Dermis microvascular lymphatic vessel endothelial cell (primary cell): ENCODE data around the gene GFRA1. TPM values are rescaled to one million over a fixed set of nuclear protein-coding genes. Genes with fewer than 3 reads are reported as not detected.
A peak's percentile ranks its signal among the peaks of the same experiment; 100 is the strongest.

Experiments
- DNase-seq, 2 donors: peaks; one replicate each; pipeline versions ENCODE4 v3.0.0 to v3.0.0-alpha.2; 2010; ENCODE audit warnings: low read depth in 2 of 2
- total RNA-seq: library from RNA; depleted of rRNA; stranded (reverse); fragments of >200 nt; gene quantifications from 2 replicates; pipeline ENCODE4 v1.2.1, GENCODE V29; 2014

GFRA1 gene
- total RNA-seq, 1 donor from 2014 or later: 10.5 TPM

DNA sequence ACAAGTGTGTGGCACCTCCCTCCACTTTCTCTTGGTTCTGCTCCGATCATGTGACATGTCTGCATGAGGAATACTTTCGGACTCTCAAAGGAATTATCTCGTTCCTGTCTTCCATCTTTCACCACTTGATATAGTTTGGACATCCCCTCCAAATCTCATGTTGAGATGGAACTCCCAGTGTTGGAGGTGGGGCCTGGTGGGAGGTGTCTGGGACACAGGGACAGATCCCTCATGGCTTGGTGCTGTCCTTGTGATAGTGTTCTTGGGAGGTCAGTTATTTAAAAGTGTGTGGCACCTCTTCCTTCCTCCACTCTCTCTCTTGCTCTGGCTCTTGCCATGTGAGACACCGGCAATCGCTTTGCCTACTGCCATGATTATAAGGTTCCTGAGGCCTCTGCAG is 166.4 kb downstream of the GFRA1 start:
- DNase-seq: no peak

DNA sequence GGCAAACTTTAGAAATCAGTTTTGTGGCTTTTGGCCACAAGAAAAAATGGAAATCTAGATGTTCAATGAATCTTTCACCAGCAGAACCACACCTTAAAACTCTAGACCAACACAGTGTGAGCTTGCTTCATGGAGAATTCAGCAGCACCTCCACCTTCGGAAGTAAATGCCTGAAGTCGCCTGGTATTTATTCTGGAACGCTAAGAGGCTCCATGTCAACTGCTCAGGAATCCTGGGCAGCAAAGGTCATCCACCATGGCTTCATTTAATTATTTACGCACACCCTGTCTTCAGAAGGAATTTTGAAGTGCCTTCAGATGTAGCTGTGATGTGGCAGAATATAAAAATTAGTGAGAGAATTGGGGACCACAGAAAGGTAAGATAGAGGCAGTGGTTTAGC is 167.7 kb downstream of the GFRA1 start:
- no peak for DNase-seq

DNA sequence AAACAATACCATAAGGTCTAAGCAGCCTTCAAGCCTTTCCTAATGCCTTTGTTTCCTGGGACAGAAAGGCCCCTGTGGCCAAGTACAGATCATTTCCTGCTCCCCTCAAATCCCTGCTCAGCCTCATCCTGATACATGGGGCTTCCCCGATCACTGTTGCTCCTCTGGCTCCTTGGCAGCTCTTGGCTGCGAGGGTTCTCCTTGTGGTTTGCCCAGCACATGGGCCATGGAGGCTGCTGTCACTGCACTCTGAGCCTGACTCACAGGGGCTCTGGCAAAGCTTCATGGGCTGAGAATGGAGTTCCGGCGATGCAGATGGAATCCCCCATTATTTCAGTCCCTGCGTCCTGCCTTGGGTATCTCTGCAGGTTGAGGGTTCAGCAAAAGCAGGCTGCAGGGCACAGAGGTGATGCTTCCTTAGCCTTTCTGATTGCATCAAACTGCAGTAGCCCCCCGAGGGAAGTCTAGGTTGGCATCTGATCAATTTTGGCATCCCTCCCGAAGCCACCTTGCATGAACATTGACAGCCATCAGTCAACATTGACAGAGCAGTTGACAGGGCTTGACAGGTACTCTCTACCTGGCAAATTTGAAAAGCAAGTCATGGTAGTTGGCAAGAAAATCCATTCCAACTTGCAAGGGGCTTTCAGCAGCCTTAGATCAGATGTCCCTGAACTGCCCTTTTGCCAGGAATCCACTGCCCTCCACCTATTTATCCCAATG is 168.6 kb downstream of the GFRA1 start:
- no peak for DNase-seq

DNA sequence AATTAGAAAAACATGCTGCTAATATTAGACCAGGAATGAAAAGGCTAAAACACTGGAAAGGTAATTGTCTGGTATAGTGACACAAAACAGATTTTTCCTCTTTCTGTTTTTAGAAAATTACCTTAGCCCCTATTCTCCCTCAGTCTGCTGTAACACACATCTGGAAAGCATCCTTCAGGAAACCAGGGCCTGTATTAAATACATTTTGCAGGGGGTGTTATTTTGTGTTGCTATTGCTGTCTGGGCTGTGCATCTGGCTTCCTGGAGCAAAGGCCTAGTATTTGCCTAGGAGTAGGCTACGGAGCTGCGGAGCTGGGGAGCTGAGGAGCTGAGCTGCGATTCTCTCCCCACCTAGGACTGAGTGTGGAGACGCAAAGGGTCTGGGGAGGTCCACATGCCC is 169.3 kb downstream of the GFRA1 start:
- no peak for DNase-seq

DNA sequence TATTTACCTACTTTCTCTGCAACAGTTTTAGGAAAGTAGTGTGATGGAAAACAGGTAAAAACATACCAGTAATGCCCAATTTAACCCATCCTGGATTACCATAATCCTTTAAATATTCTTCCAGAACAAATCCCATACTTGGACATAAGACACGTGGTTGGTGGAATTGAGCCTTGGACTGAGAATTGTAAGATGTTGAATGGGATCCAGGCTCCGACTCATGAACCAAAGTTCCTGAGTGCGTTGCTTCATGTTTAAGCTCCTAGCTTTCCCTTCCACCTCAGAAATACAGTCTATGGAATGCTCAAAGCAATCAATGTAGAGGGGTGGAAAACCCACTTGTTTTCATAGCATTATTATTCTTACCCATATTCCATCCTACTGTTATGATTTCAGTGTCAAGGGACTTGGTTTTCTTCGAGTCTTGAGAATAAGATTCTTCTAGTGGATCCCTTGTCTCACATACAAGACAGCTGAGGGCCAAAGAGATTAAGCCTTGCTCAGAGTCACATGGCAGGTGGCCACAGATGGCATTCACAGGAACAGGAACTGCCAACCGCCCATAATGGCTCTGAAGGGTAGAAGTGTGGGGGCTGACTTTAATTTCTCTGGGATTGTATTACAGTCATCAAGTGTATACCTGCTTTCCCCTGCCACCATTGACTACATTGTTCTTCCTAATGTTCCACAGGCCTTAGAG is 171.2 kb downstream of the GFRA1 start:
- DNase-seq: no peak

DNA sequence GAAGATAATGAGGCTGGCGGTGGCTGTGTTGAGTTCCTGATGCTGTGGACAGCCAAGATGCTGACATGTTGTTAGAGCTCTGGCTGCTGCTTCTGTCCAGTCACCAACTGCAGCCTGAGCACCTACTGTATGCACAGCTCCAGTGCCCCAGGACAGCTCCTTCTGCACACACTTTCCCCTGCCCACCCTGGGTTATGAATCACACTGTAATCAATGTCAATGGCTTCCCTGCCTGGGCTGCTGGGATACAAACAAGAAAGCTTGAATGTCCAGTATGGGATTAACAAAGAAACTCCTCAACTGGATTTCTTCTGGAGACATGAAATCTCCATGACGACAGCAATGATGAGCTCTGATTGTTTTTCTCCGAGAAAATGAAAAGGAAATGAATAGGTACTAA is 172.0 kb downstream of the GFRA1 start:
- no peak for DNase-seq

DNA sequence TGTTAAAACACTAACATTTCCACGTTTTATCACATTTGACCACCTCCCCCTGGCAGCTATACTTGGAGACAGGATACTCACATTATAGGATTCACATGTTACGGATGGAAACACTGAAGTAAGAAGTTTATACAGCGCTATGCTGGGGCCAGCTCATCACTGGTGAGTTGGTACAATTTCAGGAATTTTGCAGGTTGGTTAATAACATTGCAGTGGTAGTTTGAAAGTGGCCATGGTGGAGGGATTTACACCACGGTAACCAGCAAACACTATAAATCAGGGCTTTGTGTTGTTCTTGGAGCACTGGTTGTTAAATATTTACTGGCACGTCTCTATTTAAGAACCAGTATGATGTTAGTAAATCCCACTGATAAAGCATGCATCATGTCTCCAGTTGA is 174.0 kb downstream of the GFRA1 start:
- DNase-seq: no peak

DNA sequence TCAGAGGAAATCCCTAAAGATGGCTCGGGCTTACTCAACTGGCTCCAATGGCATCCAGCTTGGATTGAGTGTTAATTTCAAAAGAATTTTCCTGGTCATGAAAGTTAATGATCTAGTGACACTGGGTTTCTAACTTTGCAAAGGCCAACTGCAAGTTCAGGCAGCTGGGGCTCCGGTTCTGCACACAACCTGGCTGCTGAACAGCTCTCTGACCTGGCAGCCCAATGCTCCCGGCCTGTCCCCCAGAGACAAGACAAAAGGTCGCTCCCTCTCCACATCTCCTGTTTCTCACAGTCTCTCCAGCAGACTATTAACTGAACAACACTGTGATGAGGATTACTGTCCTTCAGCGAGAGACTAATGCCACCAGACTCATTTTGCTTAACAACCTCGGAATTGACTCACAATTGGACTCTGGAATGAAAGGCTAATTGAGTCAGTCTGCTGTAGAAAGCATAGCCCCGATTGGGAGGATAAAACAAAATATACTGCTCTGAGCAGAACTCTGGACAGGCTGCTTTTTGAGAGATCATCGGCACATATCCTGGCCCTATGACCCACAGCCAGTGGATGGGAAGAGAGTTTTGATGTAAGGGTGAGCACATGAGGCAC is 174.5 kb downstream of the GFRA1 start:
- DNase-seq: no peak

DNA sequence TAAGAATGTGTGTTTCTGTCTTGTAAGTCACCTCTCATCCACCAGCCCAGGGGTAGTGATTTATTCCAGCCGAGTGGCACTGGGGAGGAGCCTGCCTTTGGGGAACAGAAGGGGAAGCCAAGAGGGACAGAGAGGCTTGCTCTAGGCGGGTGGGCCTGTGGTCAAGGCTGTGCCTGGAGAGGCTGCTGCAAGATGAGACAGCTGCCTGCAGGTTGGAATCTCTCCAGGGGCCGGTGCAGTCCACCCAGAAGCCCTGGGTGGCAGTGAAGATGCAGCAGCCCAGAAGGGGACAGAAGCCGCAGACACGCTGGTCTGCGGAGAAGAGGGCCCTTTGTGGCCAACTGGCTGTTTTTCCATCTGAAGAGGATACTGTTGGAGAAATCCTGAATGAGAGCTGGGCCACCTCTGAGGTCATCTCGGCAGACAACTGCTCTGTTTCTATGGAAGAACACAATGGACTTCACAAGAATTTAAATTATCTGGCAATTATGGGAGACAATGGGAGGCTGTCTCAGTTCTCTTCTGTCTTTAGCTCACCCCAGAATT is 175.7 kb downstream of the GFRA1 start:
- DNase-seq: no peak

DNA sequence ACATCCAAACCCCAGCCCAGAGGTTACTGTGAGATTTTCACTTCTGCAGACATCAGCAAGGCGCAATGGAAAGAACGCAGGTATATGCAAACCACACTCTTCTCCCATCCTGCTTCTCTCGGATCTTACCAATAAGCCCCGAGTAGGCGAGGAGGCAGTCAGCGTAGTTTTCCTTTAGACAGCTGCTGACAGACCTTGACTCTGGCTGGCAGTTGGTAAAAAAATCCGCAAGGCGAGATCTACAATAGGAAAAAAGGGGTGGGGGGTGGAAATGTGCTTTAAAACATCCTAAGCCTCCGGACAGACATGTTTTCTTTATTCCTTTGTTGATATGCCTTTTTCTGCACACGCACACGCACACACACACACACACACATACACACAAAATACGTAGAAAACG is 176.5 kb downstream of the GFRA1 start:
- no peak for DNase-seq

DNA sequence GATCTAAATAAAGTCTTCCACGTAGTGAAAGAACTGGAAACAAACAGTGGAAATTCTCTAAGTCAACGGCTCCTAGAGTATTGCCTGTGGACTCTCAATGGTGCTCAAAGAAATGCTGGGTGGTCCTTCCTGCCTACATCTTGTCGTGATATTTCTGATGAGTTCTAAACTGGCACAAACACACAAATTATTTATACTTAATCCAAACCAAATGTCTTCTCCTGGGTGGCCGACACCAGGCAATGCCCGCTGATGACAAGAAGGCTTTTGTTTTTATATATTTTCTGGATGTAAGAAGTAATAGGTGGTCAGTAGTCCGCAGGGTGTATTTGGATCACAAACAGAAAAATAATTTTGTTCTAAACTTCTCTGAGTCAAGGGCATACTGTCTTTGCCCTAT is 178.7 kb downstream of the GFRA1 start:
- DNase-seq: no peak

DNA sequence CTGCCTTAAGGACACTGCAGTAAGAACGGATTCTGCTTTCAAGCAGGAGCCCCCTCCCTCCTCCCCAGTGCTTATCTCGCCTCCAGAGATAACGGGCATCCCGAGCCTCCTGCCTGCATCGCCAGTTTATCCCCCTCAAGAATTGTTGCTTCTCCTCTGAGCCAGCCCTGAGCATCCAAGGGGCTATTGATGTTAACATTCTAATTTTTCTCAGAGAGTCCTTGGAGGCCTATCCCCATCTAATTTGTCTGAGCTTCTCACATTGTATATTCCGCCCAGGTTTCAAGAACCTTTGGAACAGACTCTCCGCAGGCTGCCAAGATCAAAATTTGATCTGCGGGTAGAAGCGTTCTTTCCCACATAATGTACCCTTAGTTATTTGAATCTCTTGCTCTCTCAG is 180.0 kb downstream of the GFRA1 start:
- DNase-seq: no peak

DNA sequence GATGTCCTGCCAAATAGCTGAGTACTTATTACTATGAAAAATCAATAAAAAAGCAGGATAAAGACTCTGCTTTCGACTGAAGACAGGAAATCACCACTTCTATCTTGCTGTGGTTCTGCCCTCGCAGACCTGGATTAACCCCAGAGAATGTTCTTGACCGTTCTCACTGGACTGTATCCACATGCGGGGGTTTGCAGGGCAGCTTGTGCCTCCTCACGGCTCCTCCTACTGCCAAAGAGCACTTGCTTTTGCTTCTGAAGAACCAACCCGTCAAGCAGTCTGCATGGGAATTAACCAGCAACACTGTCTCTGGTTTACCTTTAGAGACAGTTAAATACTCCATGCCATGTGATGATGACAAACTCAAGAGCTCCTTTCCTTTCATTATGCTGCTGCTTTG is 184.0 kb downstream of the GFRA1 start:
- no peak for DNase-seq

DNA sequence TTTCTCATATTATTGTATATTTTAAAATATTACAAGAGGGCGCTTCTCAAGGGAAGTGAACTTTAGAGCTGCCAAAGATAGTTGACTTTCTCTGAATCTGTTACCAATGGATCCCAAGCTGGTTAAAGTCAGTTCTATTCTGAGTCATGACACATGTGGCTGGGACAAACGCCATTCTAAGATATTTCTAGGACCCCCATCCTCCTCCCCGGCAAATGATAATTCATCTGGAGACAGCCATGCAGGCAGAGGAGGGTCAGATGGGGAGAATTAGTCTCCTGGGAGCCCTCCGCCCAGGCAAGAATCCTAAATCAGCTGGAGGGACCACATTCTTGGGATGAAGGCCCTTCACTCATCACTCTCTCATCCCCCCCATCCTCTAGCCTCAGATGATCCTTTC is 187.7 kb downstream of the GFRA1 start:
- no peak for DNase-seq

DNA sequence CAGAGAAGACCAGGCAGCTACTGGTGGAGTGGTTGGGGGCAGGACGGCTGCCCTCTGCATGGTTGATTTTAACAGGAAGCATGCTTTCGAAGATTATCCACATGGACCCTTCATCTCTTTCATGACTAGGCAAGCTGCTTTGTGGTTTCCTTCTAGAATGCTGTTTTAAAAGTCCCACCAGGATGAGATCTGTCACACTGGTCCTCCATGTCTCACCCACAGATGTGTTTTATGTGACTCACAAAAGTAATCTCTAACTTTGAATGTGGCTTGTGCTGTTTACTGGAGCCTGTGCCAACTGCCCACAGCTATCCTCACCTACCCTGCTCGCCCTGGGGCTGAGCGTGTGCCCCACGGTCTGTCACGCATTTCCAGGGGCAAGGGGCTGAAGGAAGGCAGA is 188.8 kb downstream of the GFRA1 start:
- no peak for DNase-seq

DNA sequence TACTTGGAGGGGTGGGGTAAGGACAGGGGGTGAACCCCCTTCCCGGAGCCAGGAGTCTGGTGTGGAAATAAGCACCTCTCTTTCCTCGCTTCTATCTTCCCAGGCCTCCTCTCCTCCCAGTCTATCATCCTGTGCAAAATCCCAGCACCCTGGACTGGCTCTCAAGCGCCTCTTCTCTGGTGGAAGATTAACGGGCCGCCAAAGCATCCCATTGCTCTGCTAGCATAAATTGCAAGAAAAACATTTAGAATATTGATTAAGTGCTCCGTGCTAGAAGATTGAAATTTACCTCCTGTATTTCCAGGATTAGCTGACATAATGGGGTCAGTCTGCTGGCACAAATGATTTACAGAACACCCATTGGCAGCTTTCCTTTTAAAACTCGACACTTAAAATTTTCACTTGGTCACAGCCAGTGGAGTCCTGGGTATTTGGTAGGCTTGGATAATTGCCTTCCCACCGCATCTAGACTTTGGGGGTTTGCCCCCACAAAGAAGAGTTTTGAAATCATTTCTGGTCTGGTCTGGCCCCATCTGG is 189.7 kb downstream of the GFRA1 start:
- no peak for DNase-seq

DNA sequence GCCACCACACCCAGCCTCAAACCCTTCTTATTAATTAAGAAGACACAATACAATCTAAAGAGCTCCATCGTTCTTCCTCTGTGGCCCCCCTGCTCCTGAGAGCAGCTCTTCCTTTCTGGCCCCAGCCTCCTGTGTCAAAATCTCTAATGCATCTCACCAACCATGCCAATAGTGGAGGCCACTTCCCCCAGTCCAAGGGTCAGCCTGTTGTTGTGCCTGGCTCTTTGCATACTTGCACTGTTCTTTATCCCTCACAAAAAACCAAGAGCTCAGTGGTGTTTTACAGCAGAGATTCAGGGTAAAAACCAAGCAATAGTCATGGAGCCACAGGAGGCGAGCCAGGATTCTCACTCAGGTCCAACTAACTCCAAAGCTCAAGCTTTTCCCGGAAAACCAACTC is 190.2 kb downstream of the GFRA1 start:
- no peak for DNase-seq

DNA sequence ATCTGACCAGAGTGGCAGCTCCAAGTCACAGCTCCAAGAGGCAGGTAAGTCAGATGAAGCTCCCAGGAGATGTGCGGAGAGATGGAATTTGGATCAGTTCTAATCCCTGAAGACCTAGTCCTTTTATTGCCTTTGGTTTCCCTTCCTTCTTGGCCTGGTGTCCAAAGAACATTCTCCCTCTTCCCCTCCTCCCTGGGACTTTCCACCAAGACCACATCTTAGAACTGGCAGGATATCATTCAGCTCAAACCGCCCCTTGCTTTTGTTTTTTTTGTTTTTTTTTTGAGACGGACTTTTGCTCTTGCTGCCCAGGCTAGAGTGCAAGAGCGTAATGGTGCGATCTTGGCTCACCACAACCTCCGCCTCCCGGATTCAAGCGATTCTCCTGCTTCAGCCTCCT is 190.8 kb downstream of the GFRA1 start:
- DNase-seq: no peak

DNA sequence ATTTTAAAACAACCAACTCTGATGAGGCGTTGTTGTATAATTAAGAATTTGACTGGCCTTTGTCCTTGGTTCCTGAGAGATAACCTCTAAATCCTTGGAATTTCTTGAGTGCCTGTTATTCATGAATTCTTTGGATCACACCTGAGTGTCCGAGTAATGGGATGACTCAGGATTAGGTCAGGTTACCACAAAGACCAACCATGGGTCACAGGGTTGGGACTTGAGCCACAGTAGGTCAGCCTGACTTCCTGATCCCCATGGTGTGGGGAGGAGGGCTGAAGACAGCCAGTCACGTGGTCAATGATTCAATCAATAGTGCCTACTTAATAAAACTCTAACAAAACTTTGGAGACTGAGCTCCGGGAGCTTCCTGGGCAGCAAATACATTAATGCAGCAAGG is 192.5 kb downstream of the GFRA1 start:
- peak in 1 of 2 donors; percentile 2 for DNase-seq

DNA sequence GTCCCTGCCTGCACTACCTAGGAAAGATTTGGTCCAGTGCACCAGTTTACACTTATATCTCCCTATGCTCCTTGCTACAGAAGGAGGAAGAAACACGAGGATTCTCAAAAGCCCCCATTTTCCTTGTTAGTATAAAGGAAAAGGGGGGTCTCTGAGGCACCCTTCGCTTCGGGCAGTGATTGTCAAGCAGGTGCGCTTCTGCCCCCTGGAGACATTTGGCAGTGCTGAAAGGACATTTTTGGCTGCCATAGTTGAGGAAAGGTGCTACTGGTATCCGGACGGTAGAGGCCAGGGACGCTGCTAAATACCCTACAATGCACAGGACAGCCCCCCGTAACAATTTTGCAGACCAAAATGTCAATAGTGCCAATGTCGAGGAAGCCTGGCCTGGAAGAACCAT is 193.7 kb downstream of the GFRA1 start:
- no peak for DNase-seq

DNA sequence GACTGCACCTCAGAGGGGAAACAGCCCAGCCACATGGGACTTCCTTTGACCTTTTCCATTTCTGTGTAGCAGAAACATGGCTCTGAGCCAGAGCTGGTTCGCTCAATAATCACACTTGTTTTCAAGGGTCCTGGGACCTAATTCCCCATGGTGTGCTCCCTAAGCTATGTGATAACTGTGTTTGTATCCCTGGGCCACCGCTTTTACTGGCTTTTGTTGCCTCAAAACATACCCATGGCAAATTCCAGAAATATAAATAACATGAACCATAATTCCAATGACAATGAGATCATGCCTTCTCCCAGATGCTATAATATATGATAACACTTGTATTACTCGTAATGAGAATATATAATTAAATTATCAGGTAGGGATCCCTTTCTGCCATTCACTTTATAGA is 196.4 kb downstream of the GFRA1 start:
- peak in 1 of 2 donors; percentile 37 for DNase-seq

DNA sequence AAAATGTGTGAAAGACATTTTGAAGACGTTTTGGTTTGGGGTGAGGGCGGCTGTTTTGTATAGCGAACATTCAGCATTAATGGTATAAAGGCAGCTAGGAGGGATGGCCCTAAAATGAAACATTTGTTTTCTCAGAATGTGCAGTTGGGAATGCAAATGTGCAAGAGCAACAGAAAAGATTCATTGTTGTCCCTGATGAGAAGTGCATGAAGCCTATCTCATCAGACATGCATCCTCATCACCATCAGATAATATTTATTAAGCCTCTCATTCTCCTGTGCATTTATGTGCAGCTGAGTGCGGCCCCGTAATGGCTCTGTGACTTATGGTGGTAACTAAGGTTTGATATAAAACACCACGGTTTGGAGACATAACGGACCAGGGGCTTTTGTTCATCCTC is 199.5 kb downstream of the GFRA1 start:
- no peak for DNase-seq
